B cell (primary cell): Measurements from ENCODE around the gene PLAAT1. TPM values are rescaled to one million over a fixed set of nuclear protein-coding genes. Genes with fewer than 3 reads are reported as not detected.

Experiments
- ATAC-seq: fragments of 200-7000 bp; cut with Tn5 transposase; one replicate; pipeline ENCODE4 v1.10.0; 2021; ENCODE audit warnings: low read depth, mild to moderate bottlenecking, moderate number of reproducible peaks, moderate library complexity
- CTCF ChIA-PET: fragments of 350-600 bp; sonication (Branson Sonifier 250); formaldehyde crosslinking; loops from one replicate; lab custom pipeline; 2021; ENCODE audit warnings: antibody characterized with exemption, inconsistent platforms; lab: Charles Lee
- POLR2A ChIA-PET: fragments of 350-600 bp; sonication (Branson Sonifier 250); formaldehyde crosslinking; loops from one replicate; lab custom pipeline; 2021; ENCODE audit warnings: antibody characterized with exemption; lab: Charles Lee
- DNase-seq: peaks from one replicate; pipeline ENCODE4 v3.0.0; 2013
- H2AFZ ChIP-seq: 2 replicates; pipeline ENCODE4 v1.6.1; 2012; ENCODE audit warnings: mild to moderate bottlenecking, low read depth, low read length; ENCODE audit not compliant: insufficient read depth, poor library complexity, severe bottlenecking
- H3K27ac ChIP-seq, 2 donors: 1 replicate in 1 of 2; 2 replicates in 1 of 2; pipeline ENCODE4 v1.5.1; 2012 to 2013; ENCODE audit warnings: low read length in 2 of 2, mild to moderate bottlenecking in 2 of 2, moderate library complexity in 1 of 2
- H3K27me3 ChIP-seq, 4 experiments: fragments of 200-600 bp in 1 of 4; sonication (generic) in 1 of 4; replicated peaks in 1 of 4; 1 replicate in 2 of 4; 2 replicates in 2 of 4; pipeline versions ENCODE4 v1.6.1 to v1.7.0; 2013 to 2016; ENCODE audit warnings: low read length in 3 of 4, mild to moderate bottlenecking in 2 of 4, mixed read lengths in 1 of 4, moderate library complexity in 1 of 4; ENCODE audit not compliant: insufficient read depth in 4 of 4, control insufficient read depth in 3 of 4; ENCODE audit errors: control extremely low read depth in 1 of 4
- H3K36me3 ChIP-seq, 2 experiments: replicated peaks in 1 of 2; 1 replicate in 1 of 2; 2 replicates in 1 of 2; pipeline versions ENCODE4 v1.6.1 to v1.7.1; 2013; ENCODE audit warnings: low read length in 1 of 2; ENCODE audit not compliant: insufficient read depth in 2 of 2, control insufficient read depth in 1 of 2; ENCODE audit errors: control extremely low read depth in 1 of 2, extremely low read depth in 1 of 2
- H3K4me1 ChIP-seq, 2 donors: fragments of 200-600 bp in 1 of 2; sonication (generic) in 1 of 2; 1 replicate in 1 of 2; 2 replicates in 1 of 2; pipeline versions ENCODE4 v1.5.1 to v1.6.1; 2013 to 2017; ENCODE audit warnings: low read length in 2 of 2; ENCODE audit not compliant: control insufficient read depth in 2 of 2, insufficient read depth in 2 of 2
- H3K4me2 ChIP-seq: replicated peaks from 2 replicates; pipeline ENCODE3; 2012; ENCODE audit warnings: mild to moderate bottlenecking, low read depth, low read length; ENCODE audit not compliant: poor library complexity, severe bottlenecking
- H3K4me3 ChIP-seq, 5 experiments: fragments of 200-600 bp in 1 of 5; sonication (generic) in 1 of 5; 1 replicate in 3 of 5; 2 replicates in 2 of 5; pipeline versions ENCODE4 v1.5.1 to v1.7.0; 2011 to 2016; ENCODE audit warnings: low read length in 4 of 5, mild to moderate bottlenecking in 4 of 5, low read depth in 2 of 5, control low read depth in 1 of 5, moderate library complexity in 1 of 5; ENCODE audit not compliant: insufficient read depth in 1 of 5; ENCODE audit errors: control extremely low read depth in 1 of 5, extremely low read depth in 1 of 5
- H3K79me2 ChIP-seq: fragments of 200-600 bp; sonication (generic); one replicate; pipeline ENCODE4 v1.6.0; 2016; ENCODE audit warnings: low read length; ENCODE audit not compliant: control insufficient read depth, insufficient read depth
- H3K9ac ChIP-seq: fragments of 200-600 bp; sonication (generic); 2 replicates; pipeline ENCODE4 v1.6.1; 2017; ENCODE audit warnings: mild to moderate bottlenecking, low read length, moderate library complexity
- H3K9me3 ChIP-seq, 3 donors: one replicate each; pipeline versions ENCODE4 v1.6.1 to v1.7.1; 2013; ENCODE audit warnings: low read length in 2 of 3; ENCODE audit not compliant: control insufficient read depth in 2 of 3, insufficient read depth in 1 of 3; ENCODE audit errors: control extremely low read depth in 1 of 3
- H4K20me1 ChIP-seq: 2 replicates; pipeline ENCODE4 v1.6.0; 2012; ENCODE audit warnings: mild to moderate bottlenecking, low read length; ENCODE audit not compliant: insufficient read depth, control insufficient read depth, poor library complexity, severe bottlenecking
- H3K27ac Mint-ChIP-seq: one replicate; pipeline ENCODE4 v1.8.0; 2021; ENCODE audit warnings: mixed read lengths
- H3K27me3 Mint-ChIP-seq: one replicate; pipeline ENCODE4 v1.8.0; 2021; ENCODE audit warnings: mixed read lengths
- H3K4me1 Mint-ChIP-seq: one replicate; pipeline ENCODE4 v1.8.0; 2021; ENCODE audit warnings: mixed read lengths
- H3K4me3 Mint-ChIP-seq: one replicate; pipeline ENCODE4 v1.8.0; 2021; ENCODE audit warnings: mixed read lengths
- H3K9me3 Mint-ChIP-seq: one replicate; pipeline ENCODE4 v1.8.0; 2022; ENCODE audit warnings: mixed read lengths; ENCODE audit not compliant: insufficient read depth
- CTCF ChIP-seq: fragments of 200-600 bp; IDR thresholded peaks from one replicate; pipeline ENCODE4 v1.8.0; 2022; ENCODE audit warnings: antibody characterized with exemption, mild to moderate bottlenecking
- EZH2 ChIP-seq: IDR thresholded peaks from 2 replicates; pipeline ENCODE4 v1.6.1; 2012; ENCODE audit warnings: borderline replicate concordance, low read depth, mild to moderate bottlenecking, moderate library complexity, low read length; ENCODE audit not compliant: insufficient read depth, poor library complexity, severe bottlenecking
- WGBS: methylation state at CpG from one replicate; pipeline ENCODE4 v1.1.5; 2013; ENCODE audit warnings: missing lambda C conversion rate; ENCODE audit not compliant: insufficient coverage; 5-methylcytosine and 5-hydroxymethylcytosine counted together
- intact Hi-C: fragments of 100-400 bp; cut with micrococcal nuclease; formaldehyde crosslinking; loops from one replicate; pipeline ENCODE4 v1.10.0; 2022
- polyA plus RNA-seq: library from polyadenylated mRNA; depleted of rRNA; stranded (reverse); fragments of >200 nt; gene quantifications from 2 replicates; pipeline ENCODE4 v1.2.3, GENCODE V29; 2012
- total RNA-seq, 2 donors: library from RNA; stranded (reverse); fragments of 120-200 nt in 1 of 2; gene quantifications; 1 replicate in 1 of 2; 2 replicates in 1 of 2; pipeline versions ENCODE4 v1.2.3 to v1.2.4, GENCODE V29; 2013 to 2022

PLAAT1 gene
- total and polyA plus RNA-seq, 2 donors (not counting 1 experiment from before 2014, with no cell fraction given): not detected

GRCh38 chr3:193301433-193301832 is 60.4 kb downstream of the PLAAT1 start:
- Histone ChIP-seq H3K36me3 (no peaks in the 10 kb centered on the region), H3K79me2 (no peaks in the 10 kb centered on the region), H3K9ac (no peak overlapping the region), H3K27ac (no peak overlapping the region), H3K27me3 (no peaks in the 10 kb centered on the region), H2AFZ (no peak overlapping the region), H4K20me1 (no peaks in the 10 kb centered on the region), H3K4me1 (no peaks in the 10 kb centered on the region), H3K4me3 (no peak overlapping the region), H3K4me2 (no peak overlapping the region), H3K9me3 (no peaks in the 10 kb centered on the region)
- H3K27me3 Mint-ChIP-seq: peaks cover 5% of the 10 kb centered on the region
- ATAC-seq (no peak), DNase-seq (no peak)
- intact Hi-C loops: no loop called here
- CTCF ChIA-PET: no interaction called here
- POLR2A ChIA-PET: no interaction called here
- H3K4me1 Mint-ChIP-seq: no peaks in the 10 kb centered on the region
- TF ChIP-seq EZH2 (no peak), CTCF (no peak)
- H3K27ac Mint-ChIP-seq: no peak overlapping the region
- no CpG with 5 or more reads among the region's 1 CpG for WGBS
- H3K4me3 Mint-ChIP-seq: no peak overlapping the region
- H3K9me3 Mint-ChIP-seq: no peaks in the 10 kb centered on the region

- WGBS: no CpG with 5 or more reads among the region's 1 CpG
- H3K27ac ChIP-seq: no peak overlapping the region
- DNase-seq (no peak), ATAC-seq (no peak)
- no peaks in the 10 kb centered on the region for H3K27me3 ChIP-seq
- H3K36me3 ChIP-seq: no peaks in the 10 kb centered on the region
- no peaks in the 10 kb centered on the region for H3K4me1 Mint-ChIP-seq
- H3K27ac Mint-ChIP-seq: no peak overlapping the region
- no peaks in the 10 kb centered on the region for H3K4me1 ChIP-seq
- H3K9ac ChIP-seq: no peak overlapping the region
- ChIA-PET CTCF (no interaction called here), POLR2A (no interaction called here)
- no peak overlapping the region for H3K4me3 Mint-ChIP-seq
- no peak overlapping the region for H3K4me3 ChIP-seq
- H3K9me3 ChIP-seq: no peaks in the 10 kb centered on the region
- H4K20me1 ChIP-seq: no peaks in the 10 kb centered on the region
- H3K9me3 Mint-ChIP-seq: no peaks in the 10 kb centered on the region
- no peak overlapping the region for H3K4me2 ChIP-seq
- H3K79me2 ChIP-seq: no peaks in the 10 kb centered on the region
- TF ChIP-seq EZH2 (no peak), CTCF (no peak)
- H2AFZ ChIP-seq: no peak overlapping the region
- peaks cover 9% of the 10 kb centered on the region for H3K27me3 Mint-ChIP-seq
- intact Hi-C loops: no loop called here
Observed at GRCh38 chr3:193305356-193305755, 64.3 kb downstream of the PLAAT1 start.
